MV-4-11 (cell line): Measurements from ENCODE around the gene MAP1B.

Source experiments
- DNase-seq: peaks from one replicate; lab custom pipeline; 2025; lab: John Stamatoyannopoulos, UW

MAP1B gene

GRCh38 chr5:72224946-72225463, 117.7 kb downstream of the MAP1B start:
- DNase-seq = no peak

GRCh38 chr5:72225741-72226140, 118.5 kb downstream of the MAP1B start:
- DNase-seq = no peak

DNA sequence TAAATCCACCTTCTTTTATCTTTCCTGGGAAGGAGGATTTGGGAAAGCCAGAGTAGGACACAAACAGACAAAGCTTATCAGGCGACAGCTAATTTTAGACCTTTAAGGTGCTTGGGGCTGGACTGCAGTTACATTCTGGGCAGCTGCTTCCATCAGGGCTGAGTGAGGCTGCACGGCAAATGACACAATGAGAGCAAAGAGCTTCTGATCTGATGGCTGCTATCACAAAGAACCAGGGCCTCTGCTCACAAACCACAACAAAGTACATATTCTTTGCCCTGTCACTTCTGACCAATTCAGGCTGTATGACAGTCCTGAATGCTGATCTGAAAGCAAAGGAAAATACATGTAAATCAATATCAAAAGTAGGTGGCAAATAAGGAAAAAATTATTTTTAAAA, 119.7 kb downstream of the MAP1B start:
- DNase-seq = no peak

DNA sequence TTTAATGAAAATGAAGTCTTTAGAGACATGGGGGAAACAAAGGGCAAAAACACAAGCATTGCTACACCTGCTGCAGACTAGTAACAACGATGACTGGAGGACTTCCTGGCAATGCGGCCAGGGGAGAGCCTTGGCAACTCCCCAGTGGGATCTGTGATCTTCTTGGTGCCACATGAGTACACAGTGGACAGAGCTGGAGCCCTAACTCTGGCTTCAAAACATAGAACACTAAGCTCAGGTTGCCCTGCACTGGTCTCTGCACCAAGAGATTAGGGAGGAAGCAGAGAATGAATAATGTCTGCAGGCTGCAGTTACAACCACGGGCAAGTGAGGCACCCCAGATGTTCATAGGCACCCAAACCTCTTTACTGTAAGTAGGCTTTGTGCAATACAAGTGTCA, 121.7 kb downstream of the MAP1B start:
- no peak for DNase-seq

- peak; percentile 81 for DNase-seq
These were observed 124.9 kb downstream of the MAP1B start for GRCh38 chr5:72231991-72232703.

DNA sequence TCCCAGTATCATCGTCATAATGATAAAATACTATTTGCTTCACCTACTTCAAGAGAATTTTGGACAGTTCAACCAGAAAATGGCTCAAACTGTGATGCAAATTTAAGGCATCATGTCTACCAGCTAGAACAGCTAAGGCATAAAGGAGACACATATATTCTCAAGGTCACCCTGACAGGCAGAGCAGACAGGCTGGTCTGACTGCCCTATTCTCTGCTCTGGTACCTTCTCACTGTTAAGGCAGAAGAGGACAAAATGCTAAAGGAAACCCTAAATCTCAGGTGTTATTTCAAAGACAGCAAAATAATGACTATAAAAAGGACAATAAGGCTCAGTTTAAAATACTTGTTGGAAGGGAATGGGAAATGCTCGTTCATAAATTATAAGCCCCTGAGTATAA, 125.6 kb downstream of the MAP1B start:
- no peak for DNase-seq

DNA sequence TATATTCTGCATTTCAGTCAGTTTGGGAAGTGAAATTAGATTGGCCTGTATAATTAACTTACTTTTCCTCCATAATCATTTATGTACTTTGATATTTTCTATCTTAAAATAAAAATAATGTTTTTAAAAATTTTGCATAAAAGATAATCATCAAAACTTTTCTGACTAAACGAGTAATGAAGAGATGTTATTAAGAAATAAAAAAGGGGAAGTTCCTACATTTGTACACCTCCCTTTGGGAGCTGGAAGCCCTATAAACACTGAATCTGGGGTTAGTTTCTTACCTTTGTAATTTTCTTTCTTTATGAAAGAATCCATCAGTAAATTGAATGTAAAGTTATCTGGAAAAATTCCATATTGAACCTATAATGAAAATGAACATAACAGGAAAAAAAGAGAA, 126.6 kb downstream of the MAP1B start:
- DNase-seq = no peak

GRCh38 chr5:72234265-72234700, 127.0 kb downstream of the MAP1B start:
- peak; percentile 71 for DNase-seq

DNA sequence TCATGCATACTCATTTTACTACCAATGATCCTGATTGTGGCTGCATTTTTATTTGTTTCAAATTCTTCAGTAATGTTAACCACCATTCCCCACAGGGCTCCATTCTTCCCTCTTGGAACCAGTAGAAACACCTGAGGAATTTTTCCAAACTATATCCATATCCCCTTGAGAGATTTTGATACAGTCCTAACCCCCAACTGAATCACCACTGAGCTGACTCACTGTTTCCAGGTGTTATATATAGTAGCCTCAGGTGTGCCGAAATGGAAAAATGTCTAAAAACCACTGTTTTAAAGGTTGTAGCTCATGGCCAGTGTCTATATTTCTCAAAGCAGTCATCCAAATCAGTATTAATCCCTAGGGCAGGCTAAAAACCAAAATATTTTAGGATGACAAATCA, 127.6 kb downstream of the MAP1B start:
- DNase-seq = no peak

DNA sequence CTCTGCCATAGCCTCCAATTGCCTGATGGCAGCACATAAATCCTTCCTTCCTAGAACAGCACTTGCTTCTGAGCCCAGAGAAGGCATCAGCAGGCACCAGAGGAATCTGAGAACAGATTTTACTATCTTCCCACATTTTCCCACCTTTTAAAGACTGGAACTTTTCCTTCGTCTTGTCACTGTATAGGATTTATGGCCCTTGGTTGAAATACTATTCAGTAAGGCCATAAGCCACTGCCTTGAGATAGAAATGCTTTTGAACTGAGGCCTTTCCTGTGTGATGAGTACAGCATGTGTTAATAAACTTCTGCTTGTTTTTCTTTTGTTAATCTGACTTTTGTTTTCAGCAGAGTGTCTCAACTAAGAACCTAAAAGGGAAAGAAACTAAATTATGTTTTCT, 128.4 kb downstream of the MAP1B start:
- no peak for DNase-seq

DNA sequence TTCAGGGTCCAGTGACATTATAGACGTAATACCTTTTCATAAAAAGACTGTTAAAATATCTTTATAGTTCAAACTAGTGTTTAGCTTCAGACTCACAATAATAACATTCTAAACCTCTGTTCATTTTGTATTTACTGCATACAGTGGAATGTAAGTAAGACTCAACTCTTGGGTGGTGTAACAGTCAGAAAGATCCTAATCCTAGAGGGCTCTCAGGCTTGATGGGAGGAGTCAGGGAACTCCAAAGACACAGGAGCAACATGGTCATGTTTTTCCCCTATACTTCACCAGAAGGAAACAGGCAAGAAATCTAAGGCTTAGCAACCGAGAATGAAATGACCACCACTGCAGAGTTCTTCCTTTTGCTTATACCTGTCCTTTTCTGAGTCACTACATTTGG, 130.1 kb downstream of the MAP1B start:
- no peak for DNase-seq

GRCh38 chr5:72237879-72238278, 130.6 kb downstream of the MAP1B start:
- no peak for DNase-seq

DNA sequence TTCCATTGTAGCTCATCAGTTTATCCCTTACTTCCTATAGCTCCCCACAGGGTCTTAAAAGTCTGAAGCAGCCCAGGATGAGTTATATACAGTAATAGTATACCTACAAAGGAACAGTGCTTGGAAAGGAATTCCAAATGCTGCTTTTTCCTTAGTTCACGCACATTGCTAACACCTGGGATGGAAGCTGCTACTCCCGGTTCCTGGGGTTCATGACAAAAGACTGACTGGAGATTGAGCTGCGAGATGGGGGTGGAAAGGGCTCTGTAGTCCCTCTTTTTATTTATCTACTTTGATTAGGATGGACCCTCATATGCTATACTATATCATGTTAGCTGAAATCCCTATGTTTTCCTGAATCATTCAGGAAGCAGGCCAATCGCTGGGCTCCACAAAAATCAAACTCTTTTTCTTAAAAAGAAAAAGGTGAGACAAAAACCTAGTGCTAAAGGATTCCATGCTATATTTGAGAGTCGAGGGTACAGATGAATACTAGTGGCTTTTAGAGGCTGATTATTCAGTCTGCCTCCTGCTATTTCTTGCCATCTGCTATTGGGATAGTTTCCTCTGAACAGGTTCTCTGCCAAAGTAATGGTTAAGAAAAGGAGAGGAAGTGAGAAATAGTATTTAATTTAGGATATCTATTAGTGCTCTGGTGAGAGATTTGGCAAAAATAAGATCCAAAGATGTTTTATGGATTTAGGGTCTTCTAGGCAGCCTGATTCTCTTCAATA, 131.6 kb downstream of the MAP1B start:
- DNase-seq = no peak

DNA sequence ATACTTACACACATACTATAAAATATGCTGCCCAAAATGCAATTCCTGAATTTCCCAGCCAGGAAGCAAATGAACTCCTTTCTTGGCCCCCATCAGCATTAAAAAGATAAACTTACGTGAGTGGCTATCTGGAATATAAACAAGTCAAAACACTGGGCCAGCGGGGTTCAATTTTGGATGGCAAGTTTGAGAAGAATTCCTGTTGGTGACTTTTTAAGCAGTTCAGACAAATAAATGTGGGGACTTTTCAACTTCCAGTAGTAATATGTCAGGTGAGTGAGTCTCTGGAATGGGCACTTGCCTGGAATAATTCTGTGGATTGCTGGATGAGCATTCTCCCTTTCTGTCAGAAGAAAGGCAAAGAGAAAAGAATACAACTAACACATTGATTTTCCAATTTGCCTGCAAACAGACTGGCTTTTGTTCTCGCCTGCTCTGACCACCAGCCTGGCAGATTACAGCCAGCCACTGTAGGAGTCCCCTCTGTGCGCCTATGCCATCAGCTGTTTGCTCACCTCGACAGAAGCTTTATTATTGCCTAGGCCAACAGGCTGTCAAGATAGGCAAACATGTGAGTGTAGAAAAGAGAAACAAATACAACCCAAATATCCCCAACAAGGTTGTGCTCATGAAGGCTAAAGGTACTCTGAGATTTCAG, 134.2 kb downstream of the MAP1B start:
- no peak for DNase-seq

- no peak for DNase-seq
These were observed 135.7 kb downstream of the MAP1B start for GRCh38 chr5:72242796-72243475.

DNA sequence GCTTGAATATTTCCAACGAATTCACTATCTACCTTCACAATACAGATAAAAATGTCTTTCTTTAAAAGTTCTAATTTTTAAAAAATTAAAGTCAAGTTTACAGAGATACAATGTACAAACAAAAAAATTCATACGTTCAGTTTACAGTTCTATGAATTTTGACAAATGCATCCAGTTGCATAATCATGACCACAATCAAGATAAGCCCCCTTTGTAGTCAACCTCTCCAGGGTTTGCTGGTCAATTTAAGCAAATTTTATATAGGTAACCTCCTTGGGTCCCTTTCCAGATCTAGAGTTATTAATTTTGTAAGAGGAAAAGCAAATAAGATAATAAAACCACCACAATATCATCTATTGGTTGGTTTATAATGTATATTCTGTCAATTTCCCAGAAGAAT, 136.4 kb downstream of the MAP1B start:
- DNase-seq = no peak

- peak; percentile 28 for DNase-seq
These were observed 137.6 kb downstream of the MAP1B start for GRCh38 chr5:72244862-72245371.

DNA sequence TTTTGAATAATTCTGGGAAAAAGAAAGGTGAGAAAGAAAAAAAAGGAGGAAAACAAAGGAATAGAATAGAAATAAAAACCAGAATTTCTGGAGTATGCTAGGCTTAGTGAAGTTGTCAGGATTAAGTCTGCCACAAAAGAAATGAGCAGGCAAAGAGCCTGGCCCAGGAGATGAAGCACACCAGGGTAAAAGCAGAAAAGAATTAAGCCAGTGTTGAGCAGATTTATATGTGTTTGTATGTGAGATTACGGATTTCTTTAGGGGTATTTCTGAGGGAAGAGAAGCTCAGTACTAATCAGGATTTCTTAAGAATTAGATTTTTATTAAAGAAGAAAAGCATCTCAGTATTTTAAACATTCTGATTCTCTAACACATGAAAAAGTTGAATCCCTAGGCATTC, 138.3 kb downstream of the MAP1B start:
- no peak for DNase-seq

DNA sequence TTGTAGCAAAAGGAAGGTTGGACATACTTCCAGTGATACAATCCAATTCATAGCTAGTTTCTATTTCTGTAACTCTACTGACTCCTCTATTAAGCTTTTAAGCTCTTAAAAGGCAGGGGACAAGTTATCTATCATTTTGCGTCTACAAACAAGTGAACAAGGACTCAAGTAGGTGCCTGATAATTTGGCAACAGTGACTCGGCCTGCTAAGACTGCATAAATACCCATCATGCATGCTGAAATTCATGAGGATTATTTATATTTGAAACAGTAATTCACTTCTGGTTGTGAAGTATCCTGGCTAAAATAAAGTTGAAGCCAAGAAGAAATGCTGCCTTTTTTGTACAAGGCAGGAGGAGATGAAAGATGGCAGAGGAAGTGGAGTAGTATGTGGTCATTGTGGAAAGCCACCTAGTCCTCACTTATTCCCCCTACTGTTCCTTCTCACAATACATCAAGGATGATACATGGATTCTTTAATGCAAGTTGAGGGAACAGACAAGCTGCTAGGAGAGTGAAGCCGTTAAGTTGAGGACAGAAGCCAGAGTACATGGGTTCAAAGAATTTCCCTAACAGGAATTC, 138.8 kb downstream of the MAP1B start:
- DNase-seq = peak; percentile 74

GRCh38 chr5:72246954-72247442, 139.7 kb downstream of the MAP1B start:
- peak; percentile 38 for DNase-seq

GRCh38 chr5:72248410-72248981, 141.2 kb downstream of the MAP1B start:
- DNase-seq = no peak
